ENCODE measurements around the gene KMT2D. TPM values are rescaled to one million over a fixed set of nuclear protein-coding genes. Genes with fewer than 3 reads are reported as not detected.
"Not testable (repeated sequence)": the region's sequence is repeated elsewhere in the genome, so short reads cannot be mapped to it uniquely, and the experiment has no call there.

Gene KMT2D
- total RNA-seq, 2 donors from 2014 or later: 118 to 123 TPM

DNA sequence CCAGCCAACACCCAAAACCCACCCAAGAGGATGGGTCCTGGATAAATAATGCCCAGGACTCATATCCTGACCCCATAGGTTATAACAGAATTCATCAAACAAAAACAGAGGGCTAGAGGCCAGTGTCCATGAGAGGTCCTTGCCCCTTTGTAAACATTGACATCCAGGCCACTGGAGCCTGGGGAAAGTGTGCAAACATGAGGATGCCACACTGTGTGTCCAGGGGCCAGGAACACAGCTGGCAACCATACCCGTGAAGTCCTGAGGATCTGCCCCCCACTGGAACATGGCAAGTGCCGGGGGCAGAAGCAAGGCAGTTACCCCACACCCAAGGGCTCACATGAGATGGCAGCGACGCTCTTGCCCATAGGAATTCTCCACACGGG lies 4.2 kb upstream of the KMT2D start:
- H3K27me3 Mint-ChIP-seq (ENCODE audit: insufficient read depth): peaks cover 13% of the 10 kb centered on the region

GRCh38 chr12:49061916-49062315 lies 1.3 kb upstream of the KMT2D start:
- not testable (repeated sequence) for H3K9ac ChIP-seq (ENCODE audit: extremely low read depth, low read length, poor library complexity, severe bottlenecking); H3K9me3 Mint-ChIP-seq; H3K4me1 ChIP-seq (ENCODE audit: control insufficient read depth, insufficient read depth, low read length); H3K27me3 ChIP-seq (ENCODE audit: control insufficient read depth, insufficient read depth, low read length, poor library complexity, severe bottlenecking); DNase-seq; H3K27ac Mint-ChIP-seq; H3K36me3 ChIP-seq (ENCODE audit: control insufficient read depth, insufficient read depth, low read length); H3K27ac ChIP-seq (ENCODE audit: low read depth, low read length); H3K4me3 ChIP-seq (ENCODE audit: low read length); H3K36me3 Mint-ChIP-seq (ENCODE audit: low read depth); H3K9me3 ChIP-seq (ENCODE audit: control insufficient read depth, low read length); H3K27me3 Mint-ChIP-seq (ENCODE audit: insufficient read depth)
- WGBS, 2 experiments (ENCODE audit: insufficient coverage in 1 of 2, insufficient read length in 1 of 2): 86 to 95% methylated on average over 15 to 17 of the region's 17 CpGs
- peaks cover 28% of the 10 kb centered on the region for H3K4me1 Mint-ChIP-seq
- peak overlapping the region; percentile 96 for H3K4me3 Mint-ChIP-seq

More for the DNA sequence above, 4.2 kb upstream of the KMT2D start:
- H3K27ac Mint-ChIP-seq: no peak overlapping the region
- no peak for TF ChIP-seq CTCF (conservative IDR thresholded peaks at IDR 0.05)
- H3K9me3 Mint-ChIP-seq: no peaks in the 10 kb centered on the region
- H3K36me3 Mint-ChIP-seq (ENCODE audit: low read depth): no peaks in the 10 kb centered on the region
- peaks cover 13% of the 10 kb centered on the region for H3K4me1 Mint-ChIP-seq
- Histone ChIP-seq H3K27ac (ENCODE audit: low read depth, low read length) (no peak overlapping the region), H3K4me3 (ENCODE audit: low read length) (no peak overlapping the region), H3K9me3 (ENCODE audit: control insufficient read depth, low read length) (no peaks in the 10 kb centered on the region), H3K36me3 (ENCODE audit: control insufficient read depth, insufficient read depth, low read length) (no peaks in the 10 kb centered on the region), H3K9ac (ENCODE audit: extremely low read depth, low read length, poor library complexity, severe bottlenecking) (no peak overlapping the region), H3K27me3 (ENCODE audit: control insufficient read depth, insufficient read depth, low read length, poor library complexity, severe bottlenecking) (peaks cover 12% of the 10 kb centered on the region), H3K4me1 (ENCODE audit: control insufficient read depth, insufficient read depth, low read length) (no peaks in the 10 kb centered on the region)
- DNase-seq: no peak
- H3K4me3 Mint-ChIP-seq: no peak overlapping the region
- 87 to 93% methylated on average over 4 to 5 of the region's 5 CpGs for WGBS, 2 experiments (ENCODE audit: insufficient coverage in 1 of 2, insufficient read length in 1 of 2)

DNA sequence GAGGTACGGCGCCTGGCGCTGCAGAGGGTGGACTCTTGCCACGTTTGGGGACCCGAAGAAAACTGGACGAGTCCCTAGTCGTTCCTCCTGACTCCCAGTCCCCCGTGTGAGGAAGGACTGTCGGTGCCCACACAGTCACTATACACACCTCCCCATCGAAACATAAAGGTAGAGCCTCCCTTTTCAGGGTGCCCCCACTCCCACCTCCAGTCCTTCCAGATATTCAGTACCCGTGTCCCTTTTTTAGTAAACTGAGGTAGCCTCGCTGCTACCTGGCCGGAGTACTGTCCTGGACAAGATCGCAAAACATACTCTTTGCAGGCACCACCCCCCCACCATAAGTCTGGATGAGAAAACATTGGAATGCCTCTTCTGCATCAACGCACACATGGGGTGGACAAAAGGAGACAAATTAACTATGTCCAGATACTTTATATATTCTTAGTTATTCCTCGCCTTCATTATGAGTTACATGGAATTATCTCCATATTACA lies 610 bp upstream of the KMT2D start:
- no peaks in the 10 kb centered on the region for H3K9me3 ChIP-seq (ENCODE audit: control insufficient read depth, low read length)
- peak overlapping the region; percentile 96 for H3K4me3 Mint-ChIP-seq
- no peaks in the 10 kb centered on the region for H3K9me3 Mint-ChIP-seq
- peak overlapping the region; percentile 92 for H3K9ac ChIP-seq (ENCODE audit: extremely low read depth, low read length, poor library complexity, severe bottlenecking)
- peak overlapping the region; percentile 99 for H3K27ac Mint-ChIP-seq
- H3K4me3 ChIP-seq (ENCODE audit: low read length): peak overlapping the region; percentile 89
- H3K4me1 Mint-ChIP-seq: peaks cover 35% of the 10 kb centered on the region
- 7 to 21% methylated on average over 9 to 16 of the region's 16 CpGs for WGBS, 2 experiments (ENCODE audit: insufficient coverage in 1 of 2, insufficient read length in 1 of 2)
- peak overlapping the region; percentile 36 for H3K27ac ChIP-seq (ENCODE audit: low read depth, low read length)
- no peak for DNase-seq
- H3K36me3 ChIP-seq (ENCODE audit: control insufficient read depth, insufficient read depth, low read length): no peaks in the 10 kb centered on the region
- no peaks in the 10 kb centered on the region for H3K36me3 Mint-ChIP-seq (ENCODE audit: low read depth)
- no peak for TF ChIP-seq CTCF (conservative IDR thresholded peaks at IDR 0.05)
- H3K27me3 Mint-ChIP-seq (ENCODE audit: insufficient read depth): no peaks in the 10 kb centered on the region
- H3K27me3 ChIP-seq (ENCODE audit: control insufficient read depth, insufficient read depth, low read length, poor library complexity, severe bottlenecking): no peaks in the 10 kb centered on the region
- peaks cover 4% of the 10 kb centered on the region for H3K4me1 ChIP-seq (ENCODE audit: control insufficient read depth, insufficient read depth, low read length)
